Dermis microvascular lymphatic vessel endothelial cell (primary cell): ENCODE data around the gene CDH15. TPM values are rescaled to one million over a fixed set of nuclear protein-coding genes. Genes with fewer than 3 reads are reported as not detected.
A peak's percentile ranks its signal among the peaks of the same experiment; 100 is the strongest.

Source experiments
- DNase-seq, 2 donors: peaks; one replicate each; pipeline versions ENCODE4 v3.0.0 to v3.0.0-alpha.2; 2010; ENCODE audit warnings: low read depth in 2 of 2
- total RNA-seq: library from RNA; depleted of rRNA; stranded (reverse); fragments of >200 nt; gene quantifications from 2 replicates; pipeline ENCODE4 v1.2.1, GENCODE V29; 2014

Gene CDH15
- under 0.01 TPM in 2 replicates for total RNA-seq

GRCh38 chr16:89171216-89172170 lies at the start of gene CDH15:
TSS of gene CDH15 (plus strand) at chr16:89171748. CDS start at chr16:89171832, 84 bp downstream.
- peak; percentile 68 to 92 for DNase-seq

- DNase-seq: no peak
These were observed 49.2 kb upstream of the CDH15 start for GRCh38 chr16:89122322-89122851.

GRCh38 chr16:89123001-89123830 lies 48.3 kb upstream of the CDH15 start:
- DNase-seq: no peak

- DNase-seq: no peak
These were observed 47.8 kb upstream of the CDH15 start for GRCh38 chr16:89123831-89124100.

GRCh38 chr16:89129378-89129777 lies 42.2 kb upstream of the CDH15 start:
- no peak for DNase-seq

- DNase-seq: no peak
These were observed 41.1 kb upstream of the CDH15 start for GRCh38 chr16:89130448-89130847.

- DNase-seq: no peak
These were observed 39.8 kb upstream of the CDH15 start for GRCh38 chr16:89131783-89132182.

- DNase-seq: no peak
These were observed 39.1 kb upstream of the CDH15 start for GRCh38 chr16:89132194-89133005.

GRCh38 chr16:89133457-89134127 lies 38.0 kb upstream of the CDH15 start:
- DNase-seq: no peak

- no peak for DNase-seq
These were observed 37.3 kb upstream of the CDH15 start for GRCh38 chr16:89134269-89134668.

GRCh38 chr16:89135166-89135565 lies 36.4 kb upstream of the CDH15 start:
- DNase-seq: no peak

GRCh38 chr16:89135971-89136765 lies 35.4 kb upstream of the CDH15 start:
- no peak for DNase-seq

- DNase-seq: no peak
These were observed 34.6 kb upstream of the CDH15 start for GRCh38 chr16:89136931-89137330.

- no peak for DNase-seq
These were observed 33.7 kb upstream of the CDH15 start for GRCh38 chr16:89137666-89138512.

GRCh38 chr16:89138513-89138795 lies 33.1 kb upstream of the CDH15 start:
- no peak for DNase-seq

- no peak for DNase-seq
These were observed 32.6 kb upstream of the CDH15 start for GRCh38 chr16:89138843-89139520.

GRCh38 chr16:89139907-89140361 lies 31.6 kb upstream of the CDH15 start:
- no peak for DNase-seq

GRCh38 chr16:89140401-89140800 lies 31.1 kb upstream of the CDH15 start:
- DNase-seq: no peak
